GM12878 (cell line): ENCODE data around the gene SLC17A7. TPM values are rescaled to one million over a fixed set of nuclear protein-coding genes. Genes with fewer than 3 reads are reported as not detected.

Source experiments
- BCL11A ChIP-seq: IDR thresholded peaks from 2 replicates; pipeline ENCODE4 v1.6.1; 2011; ENCODE audit warnings: low read depth, low read length
- CREB1 ChIP-seq: IDR thresholded peaks from 2 replicates; pipeline ENCODE4 v1.6.1; 2012; ENCODE audit warnings: low read depth, mild to moderate bottlenecking, inconsistent platforms
- ETV6 ChIP-seq, 2 experiments: fragments of 450-650 bp in 1 of 2; IDR thresholded peaks in 1 of 2; conservative IDR thresholded peaks in 1 of 2; 2 replicates each; pipeline ENCODE4 v1.6.1; 2014; ENCODE audit warnings: antibody characterized with exemption in 1 of 2, borderline replicate concordance in 1 of 2, low read depth in 1 of 2, mild to moderate bottlenecking in 1 of 2, moderate library complexity in 1 of 2
- FOXM1 ChIP-seq: IDR thresholded peaks from 2 replicates; pipeline ENCODE4 v1.6.1; 2012; ENCODE audit warnings: low read depth, mild to moderate bottlenecking, inconsistent platforms, low read length, moderate library complexity
- HCFC1 ChIP-seq: fragments of 150-350 bp; IDR thresholded peaks from 2 replicates; pipeline ENCODE4 v1.6.1; 2014; ENCODE audit warnings: low read length
- JUND ChIP-seq: IDR thresholded peaks from 2 replicates; pipeline ENCODE4 v1.6.1; 2012; ENCODE audit warnings: low read depth, mild to moderate bottlenecking, low read length, improper control_type of control experiment, moderate library complexity
- LARP7 ChIP-seq: fragments of 450-650 bp; IDR thresholded peaks from 2 replicates; pipeline ENCODE4 v1.6.1; 2017; ENCODE audit warnings: mild to moderate bottlenecking
- MAX ChIP-seq: IDR thresholded peaks from 2 replicates; pipeline ENCODE4 v1.6.1; 2012; ENCODE audit warnings: low read depth, low read length, improper control_type of control experiment
- NFIC ChIP-seq: IDR thresholded peaks from 2 replicates; pipeline ENCODE4 v1.6.1; 2012; ENCODE audit warnings: low read depth, mild to moderate bottlenecking, inconsistent platforms, low read length, moderate library complexity
- PAX8 ChIP-seq: fragments of 450-650 bp; IDR thresholded peaks from 2 replicates; pipeline ENCODE4 v1.6.1; 2017; ENCODE audit warnings: mild to moderate bottlenecking, moderate library complexity
- RB1 ChIP-seq: fragments of 450-650 bp; formaldehyde crosslinking; IDR thresholded peaks from 2 replicates; pipeline ENCODE4 v1.6.1; 2017; ENCODE audit warnings: mild to moderate bottlenecking, borderline replicate concordance
- SMAD5 ChIP-seq: IDR thresholded peaks from 2 replicates; pipeline ENCODE4 v1.6.1; 2016; ENCODE audit warnings: antibody characterized with exemption, low read depth
- SMC3 ChIP-seq: IDR thresholded peaks from 2 replicates; pipeline ENCODE4 v1.6.1; 2011; ENCODE audit warnings: low read length, improper control_type of control experiment, borderline replicate concordance
- SUZ12 ChIP-seq: fragments of 200-600 bp; sonication (generic); IDR thresholded peaks from one replicate; pipeline ENCODE4 v1.6.1; 2018; ENCODE audit warnings: antibody characterized with exemption, mild to moderate bottlenecking; ENCODE audit not compliant: unreplicated experiment
- TCF12 ChIP-seq: IDR thresholded peaks from 2 replicates; pipeline ENCODE4 v1.6.1; 2011; ENCODE audit warnings: low read depth, mild to moderate bottlenecking, low read length
- ZBTB40 ChIP-seq: fragments of 450-650 bp; IDR thresholded peaks from 2 replicates; pipeline ENCODE4 v1.6.1; 2016; ENCODE audit warnings: mild to moderate bottlenecking, moderate library complexity, borderline replicate concordance
- ZNF217 ChIP-seq: fragments of 450-650 bp; IDR thresholded peaks from 2 replicates; pipeline ENCODE4 v1.6.1; 2017; ENCODE audit warnings: antibody characterized with exemption, mild to moderate bottlenecking
- polyA plus RNA-seq, 11 experiments: library from polyadenylated mRNA; depleted of rRNA in 4 of 11; unstranded in 6 of 11; stranded (reverse) in 5 of 11; fragments of >200 nt; fragmentation: Nextera tagmentation in 4 of 11; fragmentation: Illumina TruSeq in 1 of 11; extraction: Ambion mirVana in 4 of 11; extraction: Trizol in 1 of 11; gene quantifications; 1 replicate in 1 of 11; 2 replicates in 10 of 11; pipeline versions ENCODE4 v1.2.1 to v1.2.3, GENCODE V29; 2011 to 2016; ENCODE audit warnings: inconsistent platforms in 2 of 11, missing spikeins in 2 of 11, low read depth in 1 of 11
- total RNA-seq, 4 experiments: library from RNA; depleted of rRNA in 3 of 4; stranded (reverse); fragments of >200 nt in 3 of 4; fragmentation: Illumina TruSeq in 1 of 4; extraction: Trizol in 1 of 4; gene quantifications; 2 replicates each; pipeline versions ENCODE4 v1.2.1 to v1.2.3, GENCODE V29; 2013 to 2021
- TF ChIP-seq, protein P1 (sequence below): IDR thresholded peaks from 2 replicates; pipeline ENCODE4 v1.6.1; 2012; ENCODE audit warnings: low read length, inconsistent platforms
- TF ChIP-seq, protein P2 (sequence below): fragments of 450-650 bp; formaldehyde crosslinking; IDR thresholded peaks from 2 replicates; pipeline ENCODE4 v1.4.0; 2022; ENCODE audit warnings: mild to moderate bottlenecking, moderate library complexity
- TF ChIP-seq, protein P3 (sequence below): IDR thresholded peaks from 2 replicates; pipeline ENCODE4 v1.6.1; 2011; ENCODE audit warnings: borderline replicate concordance, low read depth, mild to moderate bottlenecking, moderate library complexity, mixed read lengths, low read length; ENCODE audit not compliant: insufficient read depth; ENCODE audit errors: extremely low read length

The SLC17A7 gene
- total and polyA plus RNA-seq, 10 of the 15 experiments (the other 5 are each of a cell fraction or from before 2014, with no cell fraction given) = 0.03 to 0.24 (median 0.06) TPM; not detected in 6

DNA sequence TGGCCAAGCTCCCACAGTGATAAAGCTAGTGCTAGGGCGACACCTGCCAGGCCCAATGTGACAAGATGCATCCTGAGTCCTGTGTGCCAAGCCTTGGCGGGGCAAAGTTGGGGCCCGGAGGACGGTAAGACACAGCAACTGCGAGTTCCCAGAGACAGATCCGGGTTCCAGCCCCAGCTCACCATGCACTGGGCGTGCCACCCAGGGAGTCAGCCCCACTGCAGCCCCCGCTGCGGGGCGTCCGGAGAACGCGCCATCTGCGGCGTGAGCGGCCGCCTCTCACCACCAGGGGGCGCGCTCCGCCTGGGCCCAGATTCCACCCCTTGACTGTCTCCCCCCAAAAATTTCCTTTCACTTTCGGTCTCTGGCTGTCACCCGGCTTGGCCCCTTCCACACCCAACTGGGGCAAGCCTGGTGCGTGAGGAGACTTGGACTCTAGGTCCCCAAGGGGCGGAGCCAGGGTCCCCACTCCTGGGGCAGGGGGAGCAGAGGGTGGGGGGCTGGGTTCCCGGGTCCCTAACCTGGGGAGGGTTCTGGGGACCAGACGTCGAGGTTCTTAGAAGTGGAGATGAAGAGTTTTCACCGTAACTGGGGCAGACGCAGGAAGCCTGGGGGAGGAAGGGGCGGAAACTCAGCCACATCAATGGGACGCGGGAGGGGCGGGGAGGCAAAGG, 32.7 kb upstream of the SLC17A7 start, which contains the start of gene FLT3LG (continued):
- no peak for TF ChIP-seq JUND
- TF ChIP-seq, protein P1, sequence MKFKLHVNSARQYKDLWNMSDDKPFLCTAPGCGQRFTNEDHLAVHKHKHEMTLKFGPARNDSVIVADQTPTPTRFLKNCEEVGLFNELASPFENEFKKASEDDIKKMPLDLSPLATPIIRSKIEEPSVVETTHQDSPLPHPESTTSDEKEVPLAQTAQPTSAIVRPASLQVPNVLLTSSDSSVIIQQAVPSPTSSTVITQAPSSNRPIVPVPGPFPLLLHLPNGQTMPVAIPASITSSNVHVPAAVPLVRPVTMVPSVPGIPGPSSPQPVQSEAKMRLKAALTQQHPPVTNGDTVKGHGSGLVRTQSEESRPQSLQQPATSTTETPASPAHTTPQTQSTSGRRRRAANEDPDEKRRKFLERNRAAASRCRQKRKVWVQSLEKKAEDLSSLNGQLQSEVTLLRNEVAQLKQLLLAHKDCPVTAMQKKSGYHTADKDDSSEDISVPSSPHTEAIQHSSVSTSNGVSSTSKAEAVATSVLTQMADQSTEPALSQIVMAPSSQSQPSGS = no peak
- TF ChIP-seq FOXM1 = 0 out of 2 replicates have a peak, but pooled peaks have one; percentile 48
- 0 out of 2 replicates have a peak, but pooled peaks have one; percentile 56 for TF ChIP-seq ZNF217
- no peak; the same call in none of the 2 replicates for TF ChIP-seq CREB1
- no peak for TF ChIP-seq MAX
- peak; percentile 34; the same call in 1 of the 2 replicates for TF ChIP-seq HCFC1
- TF ChIP-seq SMAD5 = no peak
- TF ChIP-seq, protein P2, sequence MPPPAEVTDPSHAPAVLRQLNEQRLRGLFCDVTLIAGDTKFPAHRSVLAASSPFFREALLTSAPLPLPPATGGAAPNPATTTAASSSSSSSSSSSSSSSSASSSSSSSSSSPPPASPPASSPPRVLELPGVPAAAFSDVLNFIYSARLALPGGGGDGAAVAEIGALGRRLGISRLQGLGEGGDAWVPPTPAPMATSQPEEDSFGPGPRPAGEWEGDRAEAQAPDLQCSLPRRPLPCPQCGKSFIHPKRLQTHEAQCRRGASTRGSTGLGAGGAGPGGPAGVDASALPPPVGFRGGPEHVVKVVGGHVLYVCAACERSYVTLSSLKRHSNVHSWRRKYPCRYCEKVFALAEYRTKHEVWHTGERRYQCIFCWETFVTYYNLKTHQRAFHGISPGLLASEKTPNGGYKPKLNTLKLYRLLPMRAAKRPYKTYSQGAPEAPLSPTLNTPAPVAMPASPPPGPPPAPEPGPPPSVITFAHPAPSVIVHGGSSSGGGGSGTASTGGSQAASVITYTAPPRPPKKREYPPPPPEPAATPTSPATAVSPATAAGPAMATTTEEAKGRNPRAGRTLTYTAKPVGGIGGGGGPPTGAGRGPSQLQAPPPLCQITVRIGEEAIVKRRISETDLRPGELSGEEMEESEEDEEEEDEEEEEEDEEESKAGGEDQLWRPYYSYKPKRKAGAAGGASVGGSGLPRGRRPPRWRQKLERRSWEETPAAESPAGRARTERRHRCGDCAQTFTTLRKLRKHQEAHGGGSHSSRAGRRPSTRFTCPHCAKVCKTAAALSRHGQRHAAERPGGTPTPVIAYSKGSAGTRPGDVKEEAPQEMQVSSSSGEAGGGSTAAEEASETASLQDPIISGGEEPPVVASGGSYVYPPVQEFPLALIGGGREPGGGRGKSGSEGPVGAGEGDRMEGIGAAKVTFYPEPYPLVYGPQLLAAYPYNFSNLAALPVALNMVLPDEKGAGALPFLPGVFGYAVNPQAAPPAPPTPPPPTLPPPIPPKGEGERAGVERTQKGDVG (CRISPR knock-in tag) = no peak
- TF ChIP-seq SUZ12 = no peak
- TF ChIP-seq BCL11A = no peak
- peak; percentile 85 for TF ChIP-seq LARP7
- TF ChIP-seq RB1 = peak; percentile 89; the same call in 1 of the 2 replicates
- TF ChIP-seq SMC3 = peak; percentile 72
- TF ChIP-seq PAX8 = no peak
- TF ChIP-seq ZBTB40 = no peak
- no peak for TF ChIP-seq TCF12
- TF ChIP-seq NFIC = no peak
- TF ChIP-seq, protein P3, sequence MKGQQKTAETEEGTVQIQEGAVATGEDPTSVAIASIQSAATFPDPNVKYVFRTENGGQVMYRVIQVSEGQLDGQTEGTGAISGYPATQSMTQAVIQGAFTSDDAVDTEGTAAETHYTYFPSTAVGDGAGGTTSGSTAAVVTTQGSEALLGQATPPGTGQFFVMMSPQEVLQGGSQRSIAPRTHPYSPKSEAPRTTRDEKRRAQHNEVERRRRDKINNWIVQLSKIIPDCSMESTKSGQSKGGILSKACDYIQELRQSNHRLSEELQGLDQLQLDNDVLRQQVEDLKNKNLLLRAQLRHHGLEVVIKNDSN = no peak
- no peak for TF ChIP-seq ETV6 (conservative IDR thresholded peaks at IDR 0.05 in 1 of 2, IDR thresholded peaks at IDR 0.05 in 1 of 2; ENCODE audit: borderline replicate concordance in 1 of 2, low read depth in 1 of 2)
